Activated T-cell treated with anti-CD3 and anti-CD28 coated beads, Interleukin-2, amount 50 U/mL, for 4 hours (primary cell): ENCODE results near the gene COL4A1. TPM values are rescaled to one million over a fixed set of nuclear protein-coding genes. Genes with fewer than 3 reads are reported as not detected.

Experiments
- ATAC-seq, 2 donors: fragments of 200-7000 bp; cut with Tn5 transposase; one replicate each; pipeline ENCODE4 v1.10.0; 2021
- DNase-seq: peaks from one replicate; pipeline ENCODE4 v3.0.0-alpha.2; 2020
- H3K27me3 Mint-ChIP-seq: one replicate; pipeline ENCODE4 v1.8.0; 2021; ENCODE audit warnings: low read depth, mixed read lengths
- H3K36me3 Mint-ChIP-seq: one replicate; pipeline ENCODE4 v1.8.0; 2022; ENCODE audit warnings: mixed read lengths; ENCODE audit not compliant: insufficient read depth
- H3K4me1 Mint-ChIP-seq: one replicate; pipeline ENCODE4 v1.8.0; 2021; ENCODE audit warnings: low read depth, mixed read lengths
- H3K4me3 Mint-ChIP-seq: one replicate; pipeline ENCODE4 v1.8.0; 2021; ENCODE audit warnings: mild to moderate bottlenecking, moderate library complexity, mixed read lengths
- H3K9me3 Mint-ChIP-seq: one replicate; pipeline ENCODE4 v1.8.0; 2021; ENCODE audit warnings: mixed read lengths
- total RNA-seq, 3 donors: library from RNA; stranded (reverse); gene quantifications; one replicate each; pipeline ENCODE4 v1.2.1, GENCODE V29; 2021

Gene COL4A1
- total RNA-seq, 3 donors from 2014 or later: 0.42 to 0.66 (median 0.54) TPM

GRCh38 chr13:110106726-110107125, 200.2 kb downstream of the COL4A1 start:
- no peak for ATAC-seq
- DNase-seq: no peak
- Mint-ChIP-seq H3K4me1 (no peaks in the 10 kb centered on the region), H3K9me3 (no peaks in the 10 kb centered on the region), H3K36me3 (no peaks in the 10 kb centered on the region), H3K27me3 (no peaks in the 10 kb centered on the region), H3K4me3 (no peak overlapping the region)

- Mint-ChIP-seq H3K4me1 (no peaks in the 10 kb centered on the region), H3K9me3 (peaks cover 7% of the 10 kb centered on the region), H3K36me3 (no peaks in the 10 kb centered on the region), H3K4me3 (no peak overlapping the region), H3K27me3 (no peaks in the 10 kb centered on the region)
- ATAC-seq (no peak), DNase-seq (no peak)
These were observed 201.8 kb downstream of the COL4A1 start for GRCh38 chr13:110105136-110105535.

- ATAC-seq (no peak), DNase-seq (no peak)
- peaks cover 14% of the 10 kb centered on the region for H3K9me3 Mint-ChIP-seq
- no peaks in the 10 kb centered on the region for H3K4me1 Mint-ChIP-seq
- no peaks in the 10 kb centered on the region for H3K27me3 Mint-ChIP-seq
- H3K36me3 Mint-ChIP-seq: no peaks in the 10 kb centered on the region
- no peak overlapping the region for H3K4me3 Mint-ChIP-seq
These were observed 203.4 kb downstream of the COL4A1 start for GRCh38 chr13:110103534-110103933.

DNA sequence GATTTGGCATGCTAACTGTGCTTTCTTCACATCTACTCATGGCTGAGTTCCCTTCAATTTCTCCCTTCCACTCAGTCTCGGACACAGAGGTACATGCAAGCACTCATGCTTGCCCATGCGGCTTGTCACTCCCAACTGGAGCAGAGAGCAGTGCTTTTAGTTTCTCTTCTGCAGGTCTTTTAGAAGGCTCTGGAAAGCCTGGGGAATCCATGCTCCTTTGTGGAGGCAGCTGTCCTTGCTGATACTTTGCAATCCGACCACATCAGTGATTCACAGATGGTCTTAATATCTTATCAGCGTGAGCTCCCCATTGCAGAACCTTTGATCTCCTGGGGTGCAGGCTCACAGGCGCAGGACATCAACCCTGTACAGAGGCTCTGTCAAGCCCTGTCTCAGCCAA, 203.9 kb downstream of the COL4A1 start:
- Mint-ChIP-seq H3K4me1 (no peaks in the 10 kb centered on the region), H3K27me3 (no peaks in the 10 kb centered on the region), H3K9me3 (peaks cover 19% of the 10 kb centered on the region), H3K36me3 (no peaks in the 10 kb centered on the region), H3K4me3 (no peak overlapping the region)
- DNase-seq (no peak), ATAC-seq (no peak)

GRCh38 chr13:110102053-110102452, 204.9 kb downstream of the COL4A1 start:
- H3K4me3 Mint-ChIP-seq: no peak overlapping the region
- no peaks in the 10 kb centered on the region for H3K4me1 Mint-ChIP-seq
- no peaks in the 10 kb centered on the region for H3K27me3 Mint-ChIP-seq
- H3K36me3 Mint-ChIP-seq: no peaks in the 10 kb centered on the region
- peaks cover 21% of the 10 kb centered on the region for H3K9me3 Mint-ChIP-seq
- ATAC-seq (no peak), DNase-seq (no peak)

DNA sequence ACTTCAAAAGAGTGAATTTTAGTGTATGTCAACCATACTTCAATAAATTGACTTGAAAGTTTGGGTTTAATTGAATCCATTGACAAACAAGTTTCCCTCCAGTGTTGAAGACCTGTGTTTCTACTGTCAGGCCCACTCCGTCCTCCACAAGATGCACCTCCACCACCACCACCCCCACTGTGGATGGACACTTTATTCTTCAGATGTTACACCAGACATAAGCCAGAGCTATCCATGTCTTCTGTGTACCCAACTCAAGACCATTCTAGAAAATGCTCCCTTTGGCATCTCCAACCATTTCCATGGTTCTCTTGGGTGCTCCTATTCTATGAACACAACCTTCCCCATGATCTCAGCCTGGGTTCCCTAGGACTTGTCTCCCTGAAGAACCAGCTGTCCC, 207.0 kb downstream of the COL4A1 start:
- H3K36me3 Mint-ChIP-seq: no peaks in the 10 kb centered on the region
- H3K9me3 Mint-ChIP-seq: peaks cover 21% of the 10 kb centered on the region
- no peaks in the 10 kb centered on the region for H3K27me3 Mint-ChIP-seq
- no peak overlapping the region for H3K4me3 Mint-ChIP-seq
- ATAC-seq: no peak
- DNase-seq: no peak
- H3K4me1 Mint-ChIP-seq: no peaks in the 10 kb centered on the region

Other genes starting within 250 kb of the COL4A1 start
- gene COL4A2, start 127 bp upstream of the COL4A1 start, total RNA-seq: 1 to 10 TPM in 2 of 3 donors, under 1 TPM in 1; 0.63 to 1.2 (median 1.1) TPM